HG03457 (cell line): ENCODE data around the gene SEMA6A.
"Not testable (repeated sequence)": the region's sequence is repeated elsewhere in the genome, so short reads cannot be mapped to it uniquely, and the experiment has no call there.

Experiments
- ATAC-seq: cut with Tn5 transposase; IDR thresholded peaks from one replicate; pipeline ENCODE4 v1.9.1; 2021; ENCODE audit warnings: moderate number of reproducible peaks; ENCODE audit not compliant: unreplicated experiment

The SEMA6A gene

DNA sequence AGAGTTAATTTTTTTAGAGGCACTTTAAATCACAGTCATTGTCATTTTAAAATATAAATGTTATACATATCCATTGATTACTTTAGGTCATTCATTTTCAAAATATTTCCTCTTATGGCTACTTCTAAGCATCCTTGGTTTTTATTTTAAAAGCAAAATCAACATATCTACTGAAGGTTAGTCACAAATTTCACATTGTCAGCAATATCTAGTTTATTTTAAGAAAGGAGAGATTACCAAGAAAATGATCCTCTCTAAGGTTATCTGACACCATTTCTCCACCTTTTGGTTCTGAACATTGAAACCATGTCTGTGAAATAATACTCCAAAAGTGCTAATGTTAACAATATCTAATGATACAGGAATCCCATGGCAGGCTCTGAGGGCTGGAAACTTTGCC is 24.5 kb downstream of the SEMA6A start:
- ATAC-seq: no peak

DNA sequence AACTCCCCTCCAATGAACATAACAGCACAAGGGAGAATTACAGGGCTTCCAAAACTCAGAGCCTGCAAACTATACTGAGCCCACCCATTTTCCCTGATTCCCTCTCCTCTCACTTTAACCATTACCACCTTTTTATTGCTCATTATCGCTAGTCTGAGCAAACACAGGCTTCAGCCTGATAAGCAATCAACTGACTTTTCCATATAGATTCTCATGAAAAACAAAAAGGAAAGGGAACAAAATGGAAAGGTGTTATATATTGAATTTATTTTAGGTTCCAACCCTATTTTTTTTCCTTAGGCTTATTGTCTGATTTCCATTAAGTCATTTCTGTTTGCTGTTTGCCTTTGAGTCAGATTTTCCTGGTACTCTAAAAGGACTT is 27.9 kb downstream of the SEMA6A start:
- ATAC-seq: no peak

- no peak for ATAC-seq
These were observed 28.4 kb downstream of the SEMA6A start for GRCh38 chr5:116546033-116546742.

DNA sequence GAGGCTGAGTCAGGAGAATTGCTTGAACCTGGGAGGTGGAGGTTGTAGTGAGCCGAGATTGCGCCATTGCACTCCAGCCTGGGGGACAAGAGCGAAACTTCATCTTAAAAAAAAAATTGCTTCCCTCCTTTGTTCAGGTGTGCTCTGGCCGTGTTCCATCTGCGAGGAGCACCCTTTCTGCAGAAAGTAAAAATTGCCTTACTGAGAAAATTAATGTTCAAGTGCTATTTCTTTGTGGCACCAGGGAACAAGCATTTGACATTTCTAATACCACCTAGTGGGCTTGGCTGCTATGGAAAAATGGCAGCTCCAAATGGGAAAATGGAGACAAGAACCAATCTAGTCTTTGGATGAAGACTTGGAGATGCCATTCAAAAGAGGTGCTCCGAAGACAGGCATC is 29.2 kb downstream of the SEMA6A start:
- not testable (repeated sequence) for ATAC-seq

- no peak for ATAC-seq
These were observed 29.9 kb downstream of the SEMA6A start for GRCh38 chr5:116544531-116545241.

GRCh38 chr5:116543501-116543900 is 31.1 kb downstream of the SEMA6A start:
- no peak for ATAC-seq

DNA sequence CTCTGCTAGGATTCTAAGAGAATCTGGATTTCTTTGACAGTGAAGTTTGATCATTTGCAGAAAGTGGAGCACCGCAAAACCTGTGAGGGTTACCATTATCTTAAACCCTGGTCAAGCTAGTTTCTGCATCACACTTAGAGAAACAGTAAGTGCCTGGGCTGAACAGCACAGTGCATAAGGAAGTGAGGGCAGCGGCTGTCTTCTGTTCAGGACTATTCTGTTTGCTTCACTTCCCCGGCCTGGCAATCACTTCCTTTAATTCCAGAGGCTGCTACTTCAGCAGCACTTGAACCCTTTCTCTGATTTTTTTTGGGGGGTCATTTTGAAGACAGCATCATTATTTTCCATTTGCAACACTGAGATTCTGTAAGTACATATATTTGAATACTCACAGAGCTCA is 32.0 kb downstream of the SEMA6A start:
- no peak for ATAC-seq

DNA sequence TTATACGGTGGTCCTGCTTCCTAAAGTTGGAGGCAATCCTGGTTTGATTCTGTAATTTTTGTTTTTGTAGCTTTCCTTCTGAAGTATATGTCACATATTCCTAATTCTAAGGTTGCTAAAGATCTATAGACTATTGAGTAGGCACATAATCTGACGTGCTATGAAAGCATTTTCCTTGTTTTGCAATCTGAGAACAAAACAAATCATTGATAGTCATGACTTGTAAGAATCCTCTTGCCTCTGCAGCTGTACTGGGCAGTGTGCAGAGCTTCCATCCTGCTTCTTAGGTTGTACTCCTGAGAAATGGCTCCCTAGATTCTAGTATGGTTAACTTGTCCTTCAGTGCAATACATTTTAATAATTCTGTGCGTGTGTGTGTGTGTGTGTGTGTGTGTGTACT is 35.4 kb downstream of the SEMA6A start:
- ATAC-seq: no peak

GRCh38 chr5:116536316-116537083 is 38.1 kb downstream of the SEMA6A start:
- ATAC-seq: no peak

DNA sequence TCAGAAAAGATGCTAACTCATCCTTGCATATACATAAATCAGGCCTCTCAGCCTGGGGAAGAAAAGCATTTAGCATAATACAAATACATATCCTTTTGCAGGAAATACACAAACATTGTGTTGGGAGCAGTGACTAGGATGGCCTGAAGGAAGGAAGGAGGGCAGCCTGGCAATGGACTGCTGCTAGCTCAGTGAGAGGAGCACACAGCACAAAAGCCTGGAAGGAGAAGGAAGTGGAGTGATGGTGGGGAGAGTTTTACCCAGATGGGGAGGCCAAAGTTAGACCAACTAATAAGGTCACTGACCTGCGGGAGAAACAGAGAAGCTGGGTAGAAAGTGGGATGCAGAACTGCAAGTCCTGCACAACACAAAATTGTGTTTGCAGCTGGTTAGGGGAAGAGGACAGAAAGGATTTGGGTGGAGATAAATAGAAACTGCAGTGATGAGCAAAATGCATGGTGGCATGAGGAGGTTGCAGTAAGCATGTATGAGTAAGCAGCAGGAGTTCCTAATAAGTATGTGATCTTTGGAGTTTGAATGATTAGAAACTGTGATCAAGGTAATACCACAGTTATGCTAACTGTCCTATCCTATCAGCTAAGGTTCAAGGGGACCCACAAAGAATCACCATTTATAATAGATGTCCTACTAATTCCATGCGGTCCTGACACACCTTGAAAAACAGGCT is 39.5 kb downstream of the SEMA6A start:
- no peak for ATAC-seq

- ATAC-seq: peak; percentile 53
These were observed 41.7 kb downstream of the SEMA6A start for GRCh38 chr5:116532762-116533525.

- no peak for ATAC-seq
These were observed 43.0 kb downstream of the SEMA6A start for GRCh38 chr5:116531635-116532034.

GRCh38 chr5:116531117-116531516 is 43.5 kb downstream of the SEMA6A start:
- ATAC-seq: no peak

GRCh38 chr5:116530276-116530675 is 44.3 kb downstream of the SEMA6A start:
- ATAC-seq: no peak

DNA sequence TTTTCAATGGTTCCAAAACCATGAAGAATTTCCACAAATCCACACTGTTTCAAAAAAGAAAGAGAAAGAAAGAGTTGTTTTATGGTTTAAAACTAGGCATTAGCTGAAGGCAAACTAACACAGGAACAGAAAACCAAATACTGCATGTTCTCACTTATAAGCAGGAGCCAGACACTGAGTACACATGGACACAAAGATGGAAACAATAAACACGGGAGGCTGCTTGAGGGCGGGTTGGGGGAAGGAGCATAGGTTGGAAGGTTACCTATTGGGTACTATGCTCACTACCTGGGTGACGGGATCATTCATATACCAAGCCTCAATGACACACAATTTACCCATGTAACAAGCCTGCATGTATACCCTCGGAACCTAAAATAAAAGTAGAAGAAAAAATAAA is 45.0 kb downstream of the SEMA6A start:
- ATAC-seq: no peak

DNA sequence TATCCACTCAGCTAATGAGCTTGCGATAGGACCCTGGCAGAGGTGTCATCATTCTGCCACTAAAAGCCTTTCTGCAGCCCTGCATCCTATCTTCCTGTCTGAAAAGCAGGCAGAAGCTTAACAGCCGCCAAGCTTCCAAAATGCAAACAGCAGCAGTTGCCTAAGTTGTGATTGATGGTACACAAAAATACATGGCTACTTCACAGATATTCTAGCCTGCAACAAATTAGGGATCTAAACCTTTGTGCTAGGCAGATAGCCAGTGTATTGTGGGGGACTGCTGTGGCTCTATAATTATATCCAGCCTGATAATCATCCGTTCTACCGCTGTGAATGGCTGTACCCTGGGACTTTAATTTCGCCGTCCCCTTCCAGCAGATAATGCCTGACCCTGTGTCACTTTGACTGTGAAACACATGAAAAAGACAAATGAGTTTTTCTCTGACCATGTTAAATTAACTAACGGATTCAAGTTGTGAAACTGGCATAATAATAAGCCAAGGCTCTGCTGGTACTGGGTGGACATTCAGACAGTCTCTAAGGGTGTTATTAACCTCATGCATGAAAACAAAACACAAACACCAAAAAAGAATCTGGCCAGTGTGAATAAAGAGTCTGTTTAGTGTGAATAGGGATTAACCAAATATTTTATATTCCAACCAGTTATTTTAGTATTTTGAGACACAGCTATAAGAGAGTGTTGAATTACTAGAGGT is 45.9 kb downstream of the SEMA6A start:
- no peak for ATAC-seq

DNA sequence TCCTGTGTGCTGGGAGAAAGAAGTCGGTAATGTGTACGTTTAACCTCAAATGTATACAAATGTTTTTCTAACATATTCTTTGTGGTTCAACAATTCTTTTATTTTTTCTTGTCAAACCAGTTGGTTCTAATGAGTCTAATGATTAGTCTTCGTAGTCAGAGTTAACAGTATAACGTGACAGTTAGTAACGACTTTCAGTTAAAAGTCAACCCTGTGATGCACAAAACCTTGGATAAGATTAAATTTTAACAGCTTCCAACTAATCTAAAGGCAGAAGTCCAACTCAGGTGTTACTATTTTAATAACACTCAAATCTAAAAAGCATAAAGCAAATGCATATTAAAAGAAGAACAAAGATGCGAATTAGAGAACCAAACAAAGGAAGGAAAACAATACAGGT is 47.0 kb downstream of the SEMA6A start:
- no peak for ATAC-seq

- ATAC-seq: no peak
These were observed 48.9 kb downstream of the SEMA6A start for GRCh38 chr5:116525674-116526073.

DNA sequence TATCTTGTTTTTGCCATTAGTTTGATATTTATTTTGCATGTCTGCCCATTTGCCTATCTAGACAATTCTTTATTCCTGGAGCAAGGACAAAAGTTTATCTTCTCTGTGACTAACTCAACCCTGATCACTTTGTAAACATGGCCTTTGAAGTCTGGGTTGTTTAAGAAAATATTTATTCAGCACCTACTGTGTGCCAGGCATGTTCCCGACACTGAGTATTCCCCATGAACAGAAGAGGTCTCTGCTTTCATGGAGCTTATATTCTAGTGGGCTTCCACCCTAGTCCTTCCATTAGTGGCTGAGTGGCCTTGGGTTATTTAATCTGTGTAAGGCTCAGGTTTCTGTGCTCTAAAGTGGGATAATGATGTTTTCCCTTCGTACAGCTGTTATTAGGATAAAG is 49.7 kb downstream of the SEMA6A start:
- ATAC-seq: no peak
